Measurements from ENCODE around the gene BIN1. TPM values are rescaled to one million over a fixed set of nuclear protein-coding genes. Genes with fewer than 3 reads are reported as not detected.

Gene BIN1
- total RNA-seq, 1 donor from 2014 or later = 58.2 TPM

DNA sequence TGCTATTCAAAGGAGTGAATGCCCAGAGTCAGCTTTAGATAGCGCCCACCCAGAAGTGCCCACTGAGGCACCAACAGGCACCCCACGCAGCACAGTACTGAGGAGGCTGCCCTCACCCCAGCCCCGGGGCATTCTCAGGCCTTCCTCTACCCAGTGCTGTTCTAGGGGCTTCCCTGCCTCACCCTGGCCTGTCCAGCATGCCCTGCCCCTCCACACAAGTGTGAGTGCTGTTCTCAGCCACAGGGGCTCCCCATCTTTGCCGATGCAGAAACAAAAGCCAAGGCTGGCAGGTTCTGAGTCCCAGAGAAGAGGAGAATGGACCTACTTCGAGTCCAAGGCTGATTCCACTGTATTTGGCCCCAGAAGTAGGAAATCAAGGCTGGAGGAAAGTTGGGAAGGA lies 15.8 kb downstream of the BIN1 start:
- no peak for DNase-seq (ENCODE audit: low read depth, low spot score)

DNA sequence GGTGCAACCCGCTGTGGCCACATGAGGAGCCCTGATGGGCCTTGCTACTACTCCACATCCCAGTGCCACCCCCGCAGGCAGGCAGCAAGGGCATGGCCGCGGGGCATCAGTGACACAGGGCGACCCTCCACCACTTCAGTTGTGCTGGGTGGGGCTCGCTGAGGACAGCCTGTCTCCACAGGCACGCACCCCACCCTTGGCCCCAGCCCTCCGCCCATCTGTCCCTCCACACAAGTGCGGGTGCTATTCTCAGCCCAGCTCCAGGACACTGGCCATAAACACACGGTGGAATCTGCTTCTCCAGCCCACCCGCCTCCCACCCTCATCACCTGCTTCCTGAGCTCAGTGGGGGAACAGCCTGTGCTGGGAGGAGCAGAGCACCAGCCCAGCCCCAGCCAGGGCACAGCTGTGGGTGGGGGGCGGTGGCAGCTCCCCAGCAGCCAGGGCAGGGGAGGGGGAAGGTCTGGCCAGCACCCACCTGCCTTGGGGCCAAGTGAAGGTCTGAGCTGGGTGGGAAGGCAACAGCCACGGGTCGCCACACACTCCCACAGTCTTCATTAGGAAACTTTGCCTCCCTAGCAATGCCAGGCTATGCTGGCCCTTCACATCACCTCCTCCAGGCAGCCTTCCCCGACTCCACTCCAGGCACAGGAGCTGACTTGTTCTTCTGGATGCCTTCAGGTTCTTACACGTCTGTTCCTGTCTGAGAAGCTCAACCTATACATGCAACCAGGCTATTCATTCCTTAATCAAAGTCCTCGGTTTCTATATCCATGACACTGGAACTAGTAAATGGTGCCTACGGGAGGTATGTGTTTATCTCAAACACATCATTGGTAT lies 16.5 kb downstream of the BIN1 start:
- DNase-seq (ENCODE audit: low read depth, low spot score) = no peak

GRCh38 chr2:127089478-127090235 lies 17.3 kb downstream of the BIN1 start:
- no peak for DNase-seq (ENCODE audit: low read depth, low spot score)

DNA sequence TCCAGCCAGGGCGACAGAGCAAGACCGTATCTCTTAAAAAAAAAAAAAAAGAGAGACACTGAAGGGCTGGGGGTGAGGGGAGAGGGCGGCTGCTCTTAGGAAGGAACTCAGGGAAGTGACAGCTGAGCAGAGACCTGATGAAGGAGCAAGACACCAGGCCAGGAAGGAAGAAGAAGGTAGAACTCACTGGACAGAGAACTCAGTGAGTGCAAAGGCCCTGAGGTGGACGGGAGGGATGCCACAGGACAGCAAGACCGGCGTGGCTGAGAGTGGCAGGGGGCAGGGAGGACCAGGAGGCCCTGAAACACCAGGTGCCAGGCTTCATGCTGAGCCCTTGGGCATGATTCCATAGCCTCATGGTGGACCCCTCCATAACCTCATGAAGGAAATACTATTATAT lies 18.2 kb downstream of the BIN1 start:
- no peak for DNase-seq (ENCODE audit: low read depth, low spot score)

DNA sequence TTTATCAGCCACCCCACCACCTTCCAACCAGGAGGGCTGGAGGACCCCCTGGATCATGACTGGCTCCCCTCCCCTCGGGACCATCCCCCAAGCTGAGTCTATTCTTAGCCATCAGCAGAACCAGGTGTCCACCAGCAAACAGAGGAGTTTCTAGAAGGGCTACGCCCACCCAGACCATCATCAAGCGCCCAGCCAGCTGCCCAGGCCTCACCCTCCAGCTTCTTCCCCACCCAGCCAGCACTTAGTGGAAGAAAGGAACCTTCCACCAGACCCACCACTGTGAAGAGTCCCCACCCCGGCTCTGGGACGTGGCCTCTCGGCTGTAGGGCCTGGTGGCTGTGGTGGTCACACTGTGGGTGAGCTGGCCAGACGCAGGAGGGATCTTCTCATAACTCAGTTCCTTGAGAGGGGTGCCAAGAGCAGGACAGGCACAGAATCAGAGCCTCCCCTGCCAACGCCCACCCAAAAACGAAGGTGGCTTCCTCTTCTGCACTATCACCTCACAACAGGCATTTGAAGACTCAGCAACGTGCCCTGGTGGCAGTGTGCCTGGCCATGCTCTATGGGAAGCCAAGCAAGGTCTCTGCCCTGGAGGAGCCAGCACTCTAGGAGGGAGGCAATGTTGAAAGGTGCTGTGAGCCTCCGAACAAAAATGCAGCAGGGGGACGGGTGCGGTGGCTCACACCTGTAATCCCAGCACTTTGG lies 19.0 kb downstream of the BIN1 start:
- no peak for DNase-seq (ENCODE audit: low read depth, low spot score)

DNA sequence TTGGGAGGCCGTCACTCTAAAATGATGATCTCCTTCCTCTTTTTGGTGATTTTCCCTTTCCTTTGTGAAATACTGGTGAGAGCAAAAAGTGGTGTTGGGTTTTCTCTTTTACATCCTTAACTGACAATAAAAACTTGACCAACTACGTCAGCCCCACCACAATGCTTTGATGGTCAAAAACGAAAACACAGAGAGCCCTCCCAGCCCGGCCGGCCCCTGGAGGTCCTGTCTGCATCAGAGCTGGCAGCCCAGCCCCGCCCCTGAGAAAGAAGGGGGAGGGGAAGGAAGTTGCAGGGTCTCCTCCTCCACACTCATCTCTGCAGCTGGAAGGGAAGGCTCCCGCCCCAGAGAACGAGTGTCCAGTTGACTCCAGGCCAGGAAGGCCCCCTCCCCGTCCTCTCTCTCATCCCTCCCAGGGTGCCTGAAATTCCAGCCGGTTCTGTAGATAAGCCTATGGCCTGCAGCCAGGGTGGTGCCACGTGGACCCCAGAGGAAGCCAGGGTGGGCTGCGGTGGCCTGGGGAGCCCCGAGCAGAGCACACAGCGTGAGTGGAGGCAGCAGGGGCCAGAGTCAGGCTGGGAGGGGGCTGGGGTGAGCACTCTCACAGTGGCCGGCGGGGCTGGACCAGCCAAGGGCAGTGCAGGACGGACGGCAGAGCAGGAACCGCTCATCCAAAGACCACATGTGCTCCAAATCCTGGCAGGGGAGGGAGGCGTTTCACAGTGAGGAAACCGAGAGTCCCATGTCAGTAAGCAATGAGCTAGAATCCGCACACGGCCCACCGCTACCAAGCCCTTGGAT lies 19.8 kb downstream of the BIN1 start:
- no peak for DNase-seq (ENCODE audit: low read depth, low spot score)

DNA sequence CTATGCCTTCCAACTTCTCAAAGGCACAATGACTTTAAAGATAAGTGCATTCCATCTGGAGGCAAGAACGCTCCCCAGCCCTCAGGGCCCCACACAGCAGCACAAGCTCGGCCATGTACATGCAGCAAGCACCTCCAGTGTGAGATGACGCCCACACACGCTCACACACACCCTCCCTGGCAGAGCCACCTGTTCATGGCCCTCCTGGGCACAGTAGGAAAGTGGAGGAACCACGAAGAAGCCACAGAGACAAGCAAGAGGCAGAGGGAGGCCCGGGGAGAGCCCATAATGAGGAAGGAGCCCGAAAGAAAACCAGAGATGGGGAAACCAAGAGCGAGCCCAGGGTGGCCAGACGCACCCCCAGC lies 21.7 kb downstream of the BIN1 start:
- no peak for DNase-seq (ENCODE audit: low read depth, low spot score)

DNA sequence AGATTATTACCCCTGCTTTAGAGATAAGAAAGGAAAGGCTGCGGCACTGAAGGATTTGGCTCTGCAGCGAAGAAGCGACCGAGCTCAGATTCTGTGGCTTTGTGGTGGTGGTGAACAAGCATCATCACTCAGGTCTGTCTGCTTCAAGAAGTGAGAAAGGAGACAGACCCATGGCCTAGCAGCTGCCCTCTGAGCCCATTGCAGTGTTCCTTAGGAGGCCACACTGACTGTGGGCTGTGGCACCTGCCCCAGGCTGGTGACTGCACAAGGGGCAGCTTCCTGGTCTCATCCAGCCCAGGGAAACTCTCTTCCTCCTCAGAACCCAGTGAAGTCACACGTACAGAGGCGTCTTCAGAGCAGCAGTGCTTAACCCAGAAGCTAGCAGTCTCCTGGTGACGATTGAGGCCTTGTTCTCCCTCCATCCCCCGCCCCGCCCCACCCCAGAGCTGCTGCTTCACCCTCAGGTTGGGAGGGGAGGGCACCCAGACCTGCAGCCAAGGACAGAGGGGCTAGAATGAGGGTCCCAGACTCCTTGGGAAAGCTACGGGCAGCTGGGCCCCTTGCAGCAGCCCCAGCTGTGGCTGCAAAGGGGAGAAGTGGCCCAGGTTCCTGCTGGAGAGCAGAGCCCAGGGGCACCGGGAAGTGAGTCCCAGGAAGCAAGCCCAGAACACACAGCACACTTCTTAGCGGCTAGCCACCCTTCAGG lies 22.2 kb downstream of the BIN1 start:
- no peak for DNase-seq (ENCODE audit: low read depth, low spot score)

DNA sequence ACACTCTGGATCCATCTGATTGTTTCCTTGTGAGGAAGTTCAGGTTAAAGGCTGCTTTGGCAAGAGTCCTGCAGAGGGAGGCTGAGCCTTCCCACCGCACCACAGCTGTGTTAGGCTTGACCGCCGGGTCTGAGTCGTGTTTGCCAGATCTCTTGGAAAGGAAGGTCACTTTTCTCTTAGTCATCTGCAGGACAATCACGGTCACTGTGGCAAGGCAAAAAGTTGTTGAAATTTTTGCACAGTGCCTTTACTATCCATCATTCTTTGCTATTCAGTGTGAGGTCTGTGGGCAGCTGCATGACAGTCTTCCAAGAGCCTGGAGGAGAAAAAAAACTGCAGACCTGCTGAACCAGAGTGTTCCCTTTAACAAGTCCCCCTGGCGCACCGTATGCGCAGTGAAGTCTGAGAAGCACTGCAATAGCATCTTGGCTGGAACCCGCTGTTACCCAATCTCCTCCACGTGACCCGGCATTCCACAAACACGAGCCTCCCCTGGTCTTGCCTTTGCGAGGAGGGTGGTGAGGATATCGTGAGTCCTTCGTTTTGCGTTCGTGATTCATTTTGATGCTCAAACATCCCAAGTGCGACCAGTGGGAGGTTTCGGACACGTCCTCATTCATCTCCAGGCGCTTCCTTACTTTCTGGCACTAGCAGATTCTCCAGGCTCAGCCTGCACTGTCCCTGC lies 23.0 kb downstream of the BIN1 start:
- peak; percentile 53 for DNase-seq (ENCODE audit: low read depth, low spot score)

GRCh38 chr2:127082974-127083373 lies 24.0 kb downstream of the BIN1 start:
- DNase-seq (ENCODE audit: low read depth, low spot score) = no peak

- no peak for DNase-seq (ENCODE audit: low read depth, low spot score)
These were observed 24.9 kb downstream of the BIN1 start for GRCh38 chr2:127081826-127082633.

DNA sequence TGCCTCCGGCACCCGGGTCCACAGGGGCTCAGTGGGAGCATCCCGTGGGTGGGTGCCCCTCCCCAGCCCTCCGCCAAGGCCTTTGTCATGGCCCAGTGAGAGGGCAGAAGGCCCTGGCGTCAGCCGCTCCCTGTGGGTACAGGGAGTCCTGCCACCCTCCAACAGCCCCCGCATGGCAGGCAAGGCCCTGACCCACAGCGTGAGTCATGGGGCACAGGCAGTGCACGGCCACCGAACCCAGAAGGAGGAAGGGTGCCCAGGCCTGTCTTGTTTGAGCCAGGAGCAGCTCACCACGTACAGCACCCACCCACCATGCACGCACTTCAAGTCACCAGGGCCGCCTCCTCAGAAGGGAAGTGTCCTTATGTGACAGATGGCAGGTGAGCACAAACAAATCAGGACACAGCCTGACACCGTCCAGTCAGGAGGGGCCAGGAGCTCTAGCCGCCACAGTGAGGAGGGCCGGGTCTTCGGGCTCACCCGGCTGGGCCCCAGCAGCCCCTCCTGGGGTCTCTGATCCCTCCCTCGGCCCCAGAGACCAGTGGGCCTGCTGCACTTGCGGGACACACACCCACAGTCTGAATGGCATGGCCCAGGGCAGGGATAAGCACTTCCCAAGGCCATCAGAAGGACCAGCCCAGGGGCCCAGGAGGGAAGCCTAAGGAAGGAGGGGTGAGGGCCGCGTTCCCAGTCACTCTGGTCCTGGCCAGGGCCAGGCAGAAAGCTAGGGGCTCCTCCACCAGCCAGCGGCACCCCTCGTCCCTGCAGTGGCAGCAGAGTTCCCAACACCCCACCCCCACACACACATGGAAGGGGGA lies 25.8 kb downstream of the BIN1 start:
- DNase-seq (ENCODE audit: low read depth, low spot score) = no peak

DNA sequence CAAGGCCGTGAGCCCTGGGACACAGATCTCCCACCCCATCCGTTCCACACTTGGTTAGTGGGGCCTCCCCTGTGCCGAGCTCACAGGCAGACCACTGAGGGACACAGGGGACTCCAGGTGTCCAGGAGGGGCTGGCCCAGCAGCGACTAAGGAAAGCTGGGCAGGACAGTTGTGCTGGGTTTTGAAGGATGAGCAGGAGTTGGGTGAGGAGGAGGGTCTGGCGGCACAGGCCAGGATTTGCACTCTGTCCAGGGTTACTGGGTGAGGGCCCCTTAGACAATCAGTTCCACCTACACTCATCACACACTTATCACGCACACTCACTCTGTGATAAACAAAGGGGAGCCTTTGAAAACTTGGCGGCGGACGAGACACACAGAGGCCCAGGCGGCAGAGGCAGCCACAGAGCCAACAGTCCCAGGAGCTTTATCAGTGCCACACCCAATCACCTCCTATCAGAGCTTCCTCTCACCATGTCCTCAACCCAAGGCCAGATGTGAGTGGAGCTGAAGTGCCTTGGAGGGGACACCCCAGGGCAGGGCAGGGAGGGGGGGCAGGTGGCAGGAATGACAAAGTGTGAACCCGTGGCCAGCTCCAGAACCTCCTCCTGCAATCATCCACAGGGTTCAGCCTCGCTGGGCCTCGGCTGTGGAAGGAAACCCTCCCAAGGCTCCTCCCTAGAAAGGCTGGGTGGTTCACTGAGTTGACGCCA lies 26.6 kb downstream of the BIN1 start:
- no peak for DNase-seq (ENCODE audit: low read depth, low spot score)

DNA sequence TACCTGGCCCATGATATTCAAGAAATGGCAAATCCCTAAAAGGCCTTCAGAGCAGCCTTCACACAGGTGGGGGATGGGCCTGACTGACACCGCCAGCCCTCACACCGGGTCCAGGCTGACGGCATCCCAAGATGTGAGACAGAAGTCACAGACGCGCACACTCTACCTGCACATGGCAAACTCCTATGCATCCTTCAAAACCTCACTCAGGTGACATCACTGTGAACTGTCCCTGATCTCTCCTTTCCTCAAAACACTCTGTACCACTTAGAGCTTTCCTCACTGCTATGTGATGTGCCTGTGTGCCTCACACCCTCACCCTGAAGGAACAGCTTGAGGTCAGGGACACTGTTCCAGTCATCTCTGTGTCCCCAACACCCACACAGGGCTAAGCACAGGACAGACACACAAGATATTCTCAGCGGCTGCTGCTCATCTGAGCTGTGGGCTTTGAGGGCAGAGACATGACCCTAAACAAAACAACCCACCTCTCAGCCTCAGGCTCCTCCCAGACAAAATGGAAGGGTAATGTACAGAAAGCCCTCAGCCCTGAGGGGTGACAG lies 27.5 kb downstream of the BIN1 start:
- no peak for DNase-seq (ENCODE audit: low read depth, low spot score)

- DNase-seq (ENCODE audit: low read depth, low spot score) = no peak
These were observed 28.2 kb downstream of the BIN1 start for GRCh38 chr2:127078666-127079270.

DNA sequence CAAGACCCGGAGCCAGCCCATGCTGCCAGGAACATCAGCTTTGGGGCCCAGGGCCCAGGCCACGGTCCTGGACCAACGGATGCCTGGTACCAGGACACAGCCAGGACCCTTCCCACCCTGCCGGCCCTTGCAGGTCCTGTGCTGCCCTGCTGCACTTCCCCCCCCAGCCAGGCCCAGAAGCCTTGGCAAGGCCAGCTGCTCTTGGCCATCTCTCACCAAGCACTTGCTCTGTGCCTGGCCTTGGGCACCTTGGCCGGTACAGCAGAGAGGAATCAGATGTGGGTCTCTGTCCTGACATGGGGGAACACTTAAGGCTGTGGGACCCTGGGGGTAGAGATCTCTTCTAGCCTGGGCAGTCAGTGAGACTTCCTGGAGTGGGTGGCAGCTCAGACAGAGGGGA lies 28.9 kb downstream of the BIN1 start:
- no peak for DNase-seq (ENCODE audit: low read depth, low spot score)

GRCh38 chr2:127076924-127077323 lies 30.0 kb downstream of the BIN1 start:
- no peak for DNase-seq (ENCODE audit: low read depth, low spot score)
